NB4 (cell line): Measurements from ENCODE around the gene RNF152.

Source experiments
- DNase-seq: peaks from one replicate; pipeline ENCODE4 v3.0.0; 2010; ENCODE audit warnings: low read depth
- H3K4me3 ChIP-seq: one replicate; pipeline ENCODE4 v1.5.1; 2011; ENCODE audit warnings: mild to moderate bottlenecking, low read depth, low read length, moderate library complexity
- MYC ChIP-seq: IDR thresholded peaks from 2 replicates; pipeline ENCODE4 v1.6.1; 2011; ENCODE audit warnings: low read depth, low read length
- POLR2A ChIP-seq: IDR thresholded peaks from 2 replicates; pipeline ENCODE4 v1.6.1; 2011; ENCODE audit warnings: mild to moderate bottlenecking; ENCODE audit not compliant: insufficient read length; ENCODE audit errors: extremely low read depth
- TF ChIP-seq, protein P1 (sequence below): IDR thresholded peaks from one replicate; pipeline ENCODE4 v1.5.1; 2012; ENCODE audit warnings: low read depth, low read length
- TF ChIP-seq, protein P2 (sequence below): IDR thresholded peaks from 2 replicates; pipeline ENCODE4 v1.6.1; 2011; ENCODE audit warnings: low read depth, low read length

RNF152 gene

DNA sequence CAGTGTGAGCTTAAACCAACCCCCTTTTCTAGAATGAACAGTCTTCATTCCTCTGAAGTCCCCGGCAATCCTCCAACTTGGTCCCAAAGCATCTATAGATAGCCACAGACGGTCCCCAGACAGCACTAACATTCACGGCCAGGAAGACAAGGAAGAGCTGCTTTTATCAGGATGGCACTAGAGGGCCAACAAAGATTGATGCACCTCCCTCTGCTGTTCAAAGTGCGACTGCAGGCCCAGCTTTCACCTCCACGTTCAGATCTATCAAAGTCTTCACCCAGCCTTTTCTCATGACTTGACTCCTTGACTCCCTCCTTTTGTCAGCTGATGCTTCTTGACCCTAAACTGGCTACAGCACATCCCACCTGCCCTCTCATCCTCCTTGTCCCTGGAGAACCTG lies 54.3 kb downstream of the RNF152 start:
- H3K4me3 ChIP-seq: no peak overlapping the region
- no peak for DNase-seq
- TF ChIP-seq MYC: no peak
- TF ChIP-seq, protein P1, sequence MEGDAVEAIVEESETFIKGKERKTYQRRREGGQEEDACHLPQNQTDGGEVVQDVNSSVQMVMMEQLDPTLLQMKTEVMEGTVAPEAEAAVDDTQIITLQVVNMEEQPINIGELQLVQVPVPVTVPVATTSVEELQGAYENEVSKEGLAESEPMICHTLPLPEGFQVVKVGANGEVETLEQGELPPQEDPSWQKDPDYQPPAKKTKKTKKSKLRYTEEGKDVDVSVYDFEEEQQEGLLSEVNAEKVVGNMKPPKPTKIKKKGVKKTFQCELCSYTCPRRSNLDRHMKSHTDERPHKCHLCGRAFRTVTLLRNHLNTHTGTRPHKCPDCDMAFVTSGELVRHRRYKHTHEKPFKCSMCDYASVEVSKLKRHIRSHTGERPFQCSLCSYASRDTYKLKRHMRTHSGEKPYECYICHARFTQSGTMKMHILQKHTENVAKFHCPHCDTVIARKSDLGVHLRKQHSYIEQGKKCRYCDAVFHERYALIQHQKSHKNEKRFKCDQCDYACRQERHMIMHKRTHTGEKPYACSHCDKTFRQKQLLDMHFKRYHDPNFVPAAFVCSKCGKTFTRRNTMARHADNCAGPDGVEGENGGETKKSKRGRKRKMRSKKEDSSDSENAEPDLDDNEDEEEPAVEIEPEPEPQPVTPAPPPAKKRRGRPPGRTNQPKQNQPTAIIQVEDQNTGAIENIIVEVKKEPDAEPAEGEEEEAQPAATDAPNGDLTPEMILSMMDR: no peak
- TF ChIP-seq, protein P2, sequence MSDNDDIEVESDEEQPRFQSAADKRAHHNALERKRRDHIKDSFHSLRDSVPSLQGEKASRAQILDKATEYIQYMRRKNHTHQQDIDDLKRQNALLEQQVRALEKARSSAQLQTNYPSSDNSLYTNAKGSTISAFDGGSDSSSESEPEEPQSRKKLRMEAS: no peak

DNA sequence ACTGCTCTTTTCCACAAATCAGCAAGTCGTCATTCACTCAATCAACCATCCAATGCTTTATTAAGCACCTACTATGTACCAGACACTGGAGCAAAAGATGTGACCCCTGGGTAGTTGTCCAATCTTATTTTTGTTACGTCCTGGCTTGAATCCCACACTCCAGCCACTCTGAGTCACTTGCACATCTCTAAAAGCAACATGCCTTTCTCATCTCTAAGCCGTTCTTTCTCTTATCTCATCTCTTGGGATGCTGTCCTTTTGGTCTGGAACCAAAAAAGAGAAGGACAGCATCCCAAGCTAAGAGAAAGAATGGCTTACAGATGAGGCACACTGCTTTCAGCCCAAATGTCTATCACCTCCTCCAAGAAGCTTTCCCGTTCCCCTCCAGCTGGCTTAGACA lies 58.8 kb downstream of the RNF152 start:
- H3K4me3 ChIP-seq: no peak overlapping the region
- TF ChIP-seq MYC (no peak), POLR2A (no peak)
- TF ChIP-seq, protein P1: no peak
- TF ChIP-seq, protein P2: no peak
- no peak for DNase-seq

DNA sequence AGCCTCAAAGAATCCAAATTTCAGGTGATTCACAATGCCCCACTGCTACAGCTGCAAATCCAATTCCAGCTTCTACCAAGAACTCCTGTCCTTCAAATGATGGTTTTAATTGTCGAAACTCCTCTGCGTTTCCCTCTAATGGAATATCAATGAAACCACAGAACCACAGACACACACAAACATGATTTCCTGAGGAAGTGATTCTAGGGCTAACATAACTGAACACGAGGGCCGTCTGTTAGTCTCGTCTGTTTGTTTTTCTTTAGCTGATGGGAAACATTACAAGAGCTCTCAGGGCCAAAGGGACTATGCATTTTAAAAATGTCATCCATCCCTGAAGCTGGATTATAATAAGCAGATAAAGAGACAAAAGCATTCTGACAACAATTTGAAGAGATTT lies 59.4 kb downstream of the RNF152 start:
- H3K4me3 ChIP-seq: no peak overlapping the region
- TF ChIP-seq MYC (no peak), POLR2A (no peak)
- TF ChIP-seq, protein P1: no peak
- TF ChIP-seq, protein P2: no peak
- DNase-seq: peak; percentile 20

DNA sequence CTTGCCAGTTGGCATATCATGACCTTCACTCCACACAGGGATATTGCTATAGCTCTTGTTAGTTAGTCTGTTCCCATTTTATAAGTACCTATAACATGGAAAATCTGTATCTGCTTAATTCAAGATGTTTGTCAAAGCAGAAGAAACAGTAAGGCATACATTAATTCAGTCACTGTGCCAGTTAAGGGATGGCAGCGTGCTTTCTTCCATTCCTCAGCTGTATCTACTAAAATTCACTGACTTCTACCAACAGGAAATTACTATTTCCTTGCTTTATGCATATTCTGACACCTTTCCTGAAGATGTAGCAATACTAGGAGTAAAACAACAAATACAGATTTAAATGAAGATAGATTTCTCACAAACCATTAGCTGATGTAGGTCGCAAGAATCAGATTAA lies 59.9 kb downstream of the RNF152 start:
- no peak overlapping the region for H3K4me3 ChIP-seq
- TF ChIP-seq, protein P2: no peak
- no peak for TF ChIP-seq POLR2A
- TF ChIP-seq, protein P1: no peak
- no peak for TF ChIP-seq MYC
- DNase-seq: no peak

DNA sequence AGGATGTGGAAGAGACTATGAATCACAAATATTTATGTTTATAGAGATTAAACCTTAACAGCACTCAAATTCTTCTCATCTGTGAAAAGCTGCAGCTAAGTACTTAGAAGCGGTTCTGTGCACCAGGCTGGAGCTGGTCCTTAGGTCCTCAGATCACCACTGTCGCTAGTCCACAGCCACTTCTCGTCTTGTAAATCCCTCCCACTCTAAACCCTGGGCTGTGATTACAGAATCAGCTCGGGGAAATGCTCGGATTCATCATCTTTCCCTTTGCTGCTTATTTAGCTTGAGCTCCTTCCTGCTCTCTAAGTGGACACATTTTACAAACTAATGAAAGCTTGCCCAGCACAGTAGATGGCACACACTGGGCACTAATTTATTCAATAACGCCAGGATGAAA lies 61.7 kb downstream of the RNF152 start:
- DNase-seq: no peak

More for the DNA sequence above, 61.7 kb downstream of the RNF152 start:
- TF ChIP-seq, protein P2: no peak
- TF ChIP-seq MYC (no peak), POLR2A (no peak)
- TF ChIP-seq, protein P1: no peak
- H3K4me3 ChIP-seq: no peak overlapping the region
